ENCODE results near the gene JOSD1. TPM values are rescaled to one million over a fixed set of nuclear protein-coding genes. Genes with fewer than 3 reads are reported as not detected.

JOSD1 gene
- total RNA-seq, 1 donor, result 86.1 TPM

DNA sequence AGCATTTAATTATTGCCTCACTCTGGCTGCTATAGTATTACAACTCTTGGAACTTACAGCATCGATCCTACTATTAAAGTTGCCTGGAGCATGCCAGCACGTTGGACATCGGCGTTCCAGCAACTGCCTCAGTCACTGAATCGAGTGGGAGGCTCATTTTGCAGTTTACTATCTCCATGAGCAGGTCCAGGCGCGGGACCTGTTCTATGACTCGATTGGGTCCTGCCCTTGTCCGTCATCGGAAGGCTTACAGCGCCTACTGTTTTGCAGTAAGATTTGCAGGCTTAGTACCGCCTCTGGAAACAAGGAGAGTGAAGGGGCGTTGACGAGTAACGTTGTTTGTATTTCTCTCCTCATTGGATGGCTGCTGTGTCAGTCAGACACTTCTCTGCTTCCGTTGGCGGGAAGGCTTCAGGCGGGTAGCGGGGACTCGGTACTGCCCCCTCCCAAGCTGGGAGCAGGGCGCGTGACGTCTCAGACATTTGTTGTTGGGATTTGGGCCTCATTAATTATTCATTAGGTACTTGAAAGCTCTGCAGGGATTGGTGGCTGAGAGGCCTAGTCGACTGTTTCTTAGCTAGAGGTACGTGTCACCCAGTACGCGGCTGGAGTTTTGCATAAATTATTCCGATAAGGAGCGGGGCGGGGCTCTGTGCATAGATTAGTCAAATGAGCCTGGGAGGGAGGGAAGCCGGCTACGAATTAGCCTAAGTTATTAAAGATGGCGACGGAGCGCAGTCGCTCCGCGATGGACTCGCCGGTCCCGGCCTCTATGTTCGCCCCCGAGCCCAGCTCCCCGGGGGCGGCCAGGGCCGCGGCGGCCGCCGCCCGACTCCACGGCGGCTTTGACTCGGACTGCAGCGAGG is 4.7 kb upstream of the JOSD1 start, which contains the start of gene GTPBP1:
TSS of gene GTPBP1 (plus strand) at position 710 of the 866 bp plus-strand sequence. CDS start at position 722, 12 bp downstream.
- H3K36me3 ChIP-seq (ENCODE audit: insufficient read depth, low read length), result peaks cover 12% of the 10 kb centered on the region
- TF ChIP-seq, protein P1, sequence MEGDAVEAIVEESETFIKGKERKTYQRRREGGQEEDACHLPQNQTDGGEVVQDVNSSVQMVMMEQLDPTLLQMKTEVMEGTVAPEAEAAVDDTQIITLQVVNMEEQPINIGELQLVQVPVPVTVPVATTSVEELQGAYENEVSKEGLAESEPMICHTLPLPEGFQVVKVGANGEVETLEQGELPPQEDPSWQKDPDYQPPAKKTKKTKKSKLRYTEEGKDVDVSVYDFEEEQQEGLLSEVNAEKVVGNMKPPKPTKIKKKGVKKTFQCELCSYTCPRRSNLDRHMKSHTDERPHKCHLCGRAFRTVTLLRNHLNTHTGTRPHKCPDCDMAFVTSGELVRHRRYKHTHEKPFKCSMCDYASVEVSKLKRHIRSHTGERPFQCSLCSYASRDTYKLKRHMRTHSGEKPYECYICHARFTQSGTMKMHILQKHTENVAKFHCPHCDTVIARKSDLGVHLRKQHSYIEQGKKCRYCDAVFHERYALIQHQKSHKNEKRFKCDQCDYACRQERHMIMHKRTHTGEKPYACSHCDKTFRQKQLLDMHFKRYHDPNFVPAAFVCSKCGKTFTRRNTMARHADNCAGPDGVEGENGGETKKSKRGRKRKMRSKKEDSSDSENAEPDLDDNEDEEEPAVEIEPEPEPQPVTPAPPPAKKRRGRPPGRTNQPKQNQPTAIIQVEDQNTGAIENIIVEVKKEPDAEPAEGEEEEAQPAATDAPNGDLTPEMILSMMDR (IDR thresholded peaks at IDR 0.05; ENCODE audit: extremely low read depth, low read depth, low read length), result peak; percentile 12
- peak; percentile 100 for DNase-seq (ENCODE audit: insufficient read length, low spot score, missing footprints)
- peaks cover 37% of the 10 kb centered on the region for H4K20me1 ChIP-seq (ENCODE audit: insufficient read depth, low read length)
- H3K79me2 ChIP-seq (ENCODE audit: insufficient read depth, low read length), result peaks cover 50% of the 10 kb centered on the region
- H3K27ac ChIP-seq (ENCODE audit: low read depth, low read length), result peak within 1 kb of the TSS; percentile 78
- H3K9me3 ChIP-seq (ENCODE audit: low read depth, low read length), result no peaks in the 10 kb centered on the region
- H3K4me1 ChIP-seq (ENCODE audit: insufficient read depth, low read length), result peaks cover 27% of the 10 kb centered on the region
- peak within 1 kb of the TSS; percentile 88 for H2AFZ ChIP-seq (ENCODE audit: low read length)
- H3K4me3 ChIP-seq (ENCODE audit: insufficient read depth, low read length), result peak within 1 kb of the TSS; percentile 90
- H3K27me3 ChIP-seq (ENCODE audit: insufficient read depth, low read length), result no peaks in the 10 kb centered on the region
- peak within 1 kb of the TSS; percentile 92 for H3K4me2 ChIP-seq (ENCODE audit: insufficient read depth, low read length)

GRCh38 chr22:38704654-38705234 is 4.0 kb upstream of the JOSD1 start:
- Histone ChIP-seq H3K4me1 (ENCODE audit: insufficient read depth, low read length) (peaks cover 28% of the 10 kb centered on the region), H3K4me3 (ENCODE audit: insufficient read depth, low read length) (peak overlapping the region; percentile 62), H2AFZ (ENCODE audit: low read length) (peak overlapping the region; percentile 88), H3K36me3 (ENCODE audit: insufficient read depth, low read length) (peaks cover 6% of the 10 kb centered on the region), H4K20me1 (ENCODE audit: insufficient read depth, low read length) (peaks cover 31% of the 10 kb centered on the region), H3K79me2 (ENCODE audit: insufficient read depth, low read length) (peaks cover 50% of the 10 kb centered on the region), H3K4me2 (ENCODE audit: insufficient read depth, low read length) (peak overlapping the region; percentile 92), H3K27me3 (ENCODE audit: insufficient read depth, low read length) (no peaks in the 10 kb centered on the region), H3K9me3 (ENCODE audit: low read depth, low read length) (no peaks in the 10 kb centered on the region), H3K27ac (ENCODE audit: low read depth, low read length) (peak overlapping the region; percentile 78)
- TF ChIP-seq, protein P1 (IDR thresholded peaks at IDR 0.05; ENCODE audit: extremely low read depth, low read depth, low read length), result no peak
- DNase-seq (ENCODE audit: insufficient read length, low spot score, missing footprints), result no peak

- Histone ChIP-seq H3K79me2 (ENCODE audit: insufficient read depth, low read length) (peaks cover 44% of the 10 kb centered on the region), H4K20me1 (ENCODE audit: insufficient read depth, low read length) (peaks cover 11% of the 10 kb centered on the region), H3K4me2 (ENCODE audit: insufficient read depth, low read length) (peak overlapping the region; percentile 96), H3K9me3 (ENCODE audit: low read depth, low read length) (no peaks in the 10 kb centered on the region), H3K4me3 (ENCODE audit: insufficient read depth, low read length) (peak overlapping the region; percentile 92), H3K36me3 (ENCODE audit: insufficient read depth, low read length) (peaks cover 3% of the 10 kb centered on the region), H3K27ac (ENCODE audit: low read depth, low read length) (peak overlapping the region; percentile 96), H3K4me1 (ENCODE audit: insufficient read depth, low read length) (peaks cover 49% of the 10 kb centered on the region), H3K27me3 (ENCODE audit: insufficient read depth, low read length) (no peaks in the 10 kb centered on the region), H2AFZ (ENCODE audit: low read length) (peak overlapping the region; percentile 53)
- DNase-seq (ENCODE audit: insufficient read length, low spot score, missing footprints), result peak; percentile 86
- TF ChIP-seq, protein P1 (IDR thresholded peaks at IDR 0.05; ENCODE audit: extremely low read depth, low read depth, low read length), result no peak
Measured at GRCh38 chr22:38700270-38700788, 414 bp downstream of the JOSD1 start.

- H2AFZ ChIP-seq (ENCODE audit: low read length), result no peak overlapping the region
- H3K4me2 ChIP-seq (ENCODE audit: insufficient read depth, low read length), result peak overlapping the region; percentile 96
- TF ChIP-seq, protein P1 (IDR thresholded peaks at IDR 0.05; ENCODE audit: extremely low read depth, low read depth, low read length), result no peak
- no peak for DNase-seq (ENCODE audit: insufficient read length, low spot score, missing footprints)
- H3K27me3 ChIP-seq (ENCODE audit: insufficient read depth, low read length), result no peaks in the 10 kb centered on the region
- H3K9me3 ChIP-seq (ENCODE audit: low read depth, low read length), result no peaks in the 10 kb centered on the region
- peaks cover 47% of the 10 kb centered on the region for H3K4me1 ChIP-seq (ENCODE audit: insufficient read depth, low read length)
- H3K27ac ChIP-seq (ENCODE audit: low read depth, low read length), result peak overlapping the region; percentile 96
- H3K4me3 ChIP-seq (ENCODE audit: insufficient read depth, low read length), result peak overlapping the region; percentile 92
- peaks cover 49% of the 10 kb centered on the region for H3K79me2 ChIP-seq (ENCODE audit: insufficient read depth, low read length)
- peaks cover 3% of the 10 kb centered on the region for H3K36me3 ChIP-seq (ENCODE audit: insufficient read depth, low read length)
- H4K20me1 ChIP-seq (ENCODE audit: insufficient read depth, low read length), result peaks cover 11% of the 10 kb centered on the region
Measured at GRCh38 chr22:38699784-38700183, 959 bp downstream of the JOSD1 start.

Data from osteoblast (primary cell).